GM13976 (cell line): Measurements from ENCODE around the gene HIF3A.

Source experiments
- DNase-seq: peaks from one replicate; pipeline ENCODE4 v3.0.0; 2012; ENCODE audit warnings: low spot score
- CTCF ChIP-seq: IDR thresholded peaks from 2 replicates; pipeline ENCODE4 v1.5.1; 2012; ENCODE audit warnings: borderline replicate concordance, mild to moderate bottlenecking; ENCODE audit not compliant: insufficient read depth; ENCODE audit errors: extremely low read depth, missing control alignments, control extremely low read depth
- in situ Hi-C: fragments of 300-500 bp; cut with MboI; formaldehyde crosslinking; loops from one replicate; pipeline ENCODE4 v1.12.0; 2022; ENCODE audit warnings: low sequenced_read_pairs, mixed read lengths, inconsistent platforms; ENCODE audit not compliant: unreplicated experiment

Gene HIF3A

GRCh38 chr19:46283771-46284170 is 13.1 kb upstream of the HIF3A start:
- no peak for DNase-seq
- TF ChIP-seq CTCF = no peak
- in situ Hi-C loops = no loop called here

DNA sequence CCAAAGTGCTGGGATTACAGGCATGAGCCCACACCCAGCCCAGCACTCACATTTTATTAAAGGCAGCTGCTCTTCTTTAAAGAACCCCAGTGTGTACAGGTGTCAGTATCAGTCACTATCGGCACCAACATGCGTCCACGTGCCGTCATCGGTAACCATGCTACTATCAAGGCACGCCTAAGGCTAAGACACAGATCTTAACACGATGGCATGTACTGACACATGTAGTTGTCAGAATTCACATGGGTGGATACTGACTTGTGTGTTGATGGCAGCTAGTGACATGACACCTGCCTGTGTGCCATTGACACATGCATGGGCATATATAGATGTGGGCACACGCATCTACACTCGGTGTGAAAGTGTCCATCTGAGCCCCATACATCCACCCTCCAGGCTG is 12.2 kb upstream of the HIF3A start:
- in situ Hi-C loops = no loop called here
- DNase-seq = no peak
- TF ChIP-seq CTCF = no peak

DNA sequence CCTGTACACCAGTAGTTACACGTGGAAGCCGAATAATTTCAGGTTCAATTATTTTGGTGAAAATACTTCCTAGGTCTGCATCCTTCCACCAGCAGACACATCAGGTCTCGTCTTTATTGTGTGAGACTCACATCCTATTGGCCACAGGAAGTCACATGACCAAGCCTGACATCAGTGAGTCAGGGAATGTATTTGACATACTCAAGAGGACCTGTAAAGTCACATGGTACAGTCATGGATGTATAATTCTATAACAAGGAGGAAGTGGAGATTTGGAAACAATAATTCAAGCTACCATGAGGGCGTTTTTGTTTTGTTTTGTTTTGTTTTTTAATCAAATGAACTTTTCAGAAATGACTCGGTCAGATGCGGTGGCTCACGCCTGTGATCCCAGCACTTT is 9.3 kb upstream of the HIF3A start:
- in situ Hi-C loops = no loop called here
- DNase-seq = no peak

DNA sequence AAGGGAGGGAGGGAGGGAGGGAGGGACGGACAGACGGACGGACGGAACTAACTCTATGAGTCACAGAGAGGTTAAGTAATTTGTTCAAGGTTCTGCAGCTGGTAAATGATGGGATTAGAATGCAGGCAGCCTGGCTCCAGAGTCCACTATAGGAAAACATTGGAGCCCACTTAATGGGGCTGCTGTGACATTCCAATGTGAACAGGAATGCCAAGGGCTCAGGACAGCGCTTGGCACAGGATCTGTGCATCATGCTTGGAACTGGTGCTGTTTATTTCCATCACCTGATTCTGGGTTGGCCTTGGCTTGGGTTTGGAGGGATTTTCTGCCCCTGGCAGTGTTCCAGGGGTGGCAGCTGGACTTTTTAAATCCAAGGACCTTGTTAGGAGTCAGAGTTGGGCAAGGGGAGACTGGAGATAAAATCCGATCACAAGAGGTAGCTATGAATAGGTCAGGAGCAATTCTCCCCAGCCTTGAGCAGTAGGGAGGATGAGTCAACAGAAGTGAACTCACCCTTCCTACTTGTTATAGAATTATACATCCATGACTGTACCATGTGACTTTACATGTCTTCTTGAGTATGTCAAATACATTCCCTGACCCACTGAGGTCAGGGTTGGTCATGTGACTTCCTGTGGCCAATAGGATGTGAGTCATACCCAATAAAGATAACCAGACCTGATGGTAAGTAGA is 7.8 kb upstream of the HIF3A start:
- in situ Hi-C loops = no loop called here
- no peak for DNase-seq
- no peak for TF ChIP-seq CTCF

More for the DNA sequence above, 9.3 kb upstream of the HIF3A start:
- TF ChIP-seq CTCF = no peak

DNA sequence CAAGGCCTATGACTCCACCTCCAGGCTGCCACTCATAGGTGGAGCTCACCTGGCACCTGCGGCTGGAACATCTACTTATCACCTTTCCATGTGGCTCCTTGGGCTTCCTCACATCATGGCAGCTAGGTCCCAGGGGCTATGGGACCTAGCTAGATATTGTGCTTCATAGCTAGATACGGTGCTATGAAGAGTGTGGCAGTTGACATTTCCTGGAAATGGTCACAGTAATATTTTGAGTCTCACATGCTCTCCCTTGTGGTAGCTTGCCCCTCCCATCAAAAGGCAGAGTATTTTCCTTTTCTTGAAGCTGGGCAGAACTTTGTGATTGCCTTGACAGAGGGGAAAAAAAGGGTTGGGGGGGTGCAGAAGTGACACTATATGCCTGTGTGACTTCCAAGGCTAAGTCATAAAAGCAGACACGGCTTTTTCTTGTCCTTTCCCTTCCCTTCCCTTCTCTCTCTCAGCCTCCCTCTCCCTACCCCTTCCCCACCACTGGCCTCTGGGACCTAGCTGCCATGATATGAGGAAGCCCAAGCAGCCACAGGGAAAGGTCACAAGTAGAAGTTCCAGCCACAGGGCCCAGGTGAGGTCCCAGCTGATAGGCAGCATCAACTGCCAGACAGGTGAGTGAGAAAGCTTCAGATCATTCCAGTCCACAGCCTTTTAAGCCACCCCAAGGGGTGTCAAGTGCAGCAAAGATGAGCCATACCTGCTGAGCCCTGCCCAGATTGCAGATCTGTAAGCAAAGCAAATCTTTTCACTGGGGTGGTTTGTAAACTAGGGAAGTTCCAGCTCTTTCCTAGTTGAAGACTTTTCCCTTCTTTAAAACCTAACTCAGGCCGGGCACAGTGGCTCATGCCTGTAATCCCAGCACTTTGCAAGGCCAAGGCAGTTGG is 6.9 kb upstream of the HIF3A start:
- no peak for DNase-seq
- in situ Hi-C loops = no loop called here
- no peak for TF ChIP-seq CTCF

DNA sequence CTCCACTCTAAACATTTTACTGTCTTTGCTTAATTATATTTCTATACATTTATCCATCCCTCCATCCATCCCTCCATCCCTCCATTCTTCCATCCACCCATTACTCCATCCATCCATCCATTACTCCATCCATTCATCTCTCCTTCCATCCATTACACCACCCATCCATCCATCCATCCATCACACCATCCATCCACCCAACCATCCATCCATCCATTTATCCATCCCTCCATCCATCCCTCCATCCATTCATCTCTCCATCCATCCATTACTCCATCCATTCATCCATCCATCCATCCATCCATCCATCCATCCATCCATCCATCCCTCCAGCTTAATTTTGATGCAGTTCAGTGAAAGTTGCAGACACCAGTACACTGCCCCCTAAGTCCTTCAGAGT is 5.0 kb upstream of the HIF3A start:
- TF ChIP-seq CTCF = no peak
- no peak for DNase-seq
- in situ Hi-C loops = no loop called here
